Endothelial cell (in vitro differentiated cells): ENCODE results near the gene SLC38A6. TPM values are rescaled to one million over a fixed set of nuclear protein-coding genes. Genes with fewer than 3 reads are reported as not detected.
A peak's percentile ranks its signal among the peaks of the same experiment; 100 is the strongest.

Experiments
- DNase-seq: peaks from one replicate; pipeline ENCODE4 v3.0.0; 2021; ENCODE audit warnings: low spot score
- H3K27ac Mint-ChIP-seq: one replicate; pipeline ENCODE4 v1.8.0; 2021; ENCODE audit warnings: mixed read lengths, inconsistent platforms; ENCODE audit not compliant: unreplicated experiment
- H3K27me3 Mint-ChIP-seq: one replicate; pipeline ENCODE4 v1.8.0; 2021; ENCODE audit warnings: mild to moderate bottlenecking, moderate library complexity, mixed read lengths, inconsistent platforms; ENCODE audit not compliant: unreplicated experiment
- H3K36me3 Mint-ChIP-seq: one replicate; pipeline ENCODE4 v1.8.0; 2021; ENCODE audit warnings: mild to moderate bottlenecking, low read depth, mixed read lengths, inconsistent platforms; ENCODE audit not compliant: unreplicated experiment
- H3K4me1 Mint-ChIP-seq: one replicate; pipeline ENCODE4 v1.8.0; 2021; ENCODE audit warnings: mild to moderate bottlenecking, mixed read lengths, inconsistent platforms; ENCODE audit not compliant: unreplicated experiment
- H3K4me3 Mint-ChIP-seq: one replicate; pipeline ENCODE4 v1.8.0; 2021; ENCODE audit warnings: mild to moderate bottlenecking, mixed read lengths, inconsistent platforms; ENCODE audit not compliant: unreplicated experiment
- H3K9me3 Mint-ChIP-seq: one replicate; pipeline ENCODE4 v1.8.0; 2021; ENCODE audit warnings: mixed read lengths, inconsistent platforms; ENCODE audit not compliant: unreplicated experiment
- CTCF ChIP-seq: fragments of 200-600 bp; sonication (generic); IDR thresholded peaks from one replicate; pipeline ENCODE4 v1.5.0; 2021; ENCODE audit warnings: antibody characterized with exemption; ENCODE audit not compliant: unreplicated experiment
- total RNA-seq: library from RNA; stranded (reverse); fragmentation: NEBNext Ultra II Directional; extraction: Animal tissue kit (Norgen Biotek cat#: 25700); gene quantifications from one replicate; pipeline ENCODE4 v1.2.1, GENCODE V29; 2021; ENCODE audit not compliant: unreplicated experiment

SLC38A6 gene
- total RNA-seq, 1 donor from 2014 or later = 10.1 TPM

GRCh38 chr14:61003571-61003970, 22.5 kb downstream of the SLC38A6 start:
- Mint-ChIP-seq H3K36me3 (no peaks in the 10 kb centered on the region), H3K4me3 (no peak overlapping the region), H3K27me3 (no peaks in the 10 kb centered on the region), H3K9me3 (no peaks in the 10 kb centered on the region), H3K27ac (no peak overlapping the region), H3K4me1 (no peaks in the 10 kb centered on the region)
- no peak for DNase-seq
- TF ChIP-seq CTCF = no peak

GRCh38 chr14:61019537-61019936, 38.5 kb downstream of the SLC38A6 start:
- Mint-ChIP-seq H3K36me3 (peaks cover 8% of the 10 kb centered on the region), H3K9me3 (no peaks in the 10 kb centered on the region), H3K4me1 (no peaks in the 10 kb centered on the region), H3K27me3 (no peaks in the 10 kb centered on the region), H3K27ac (no peak overlapping the region), H3K4me3 (no peak overlapping the region)
- no peak for DNase-seq
- no peak for TF ChIP-seq CTCF

- TF ChIP-seq CTCF = peak; percentile 88
- Mint-ChIP-seq H3K27me3 (no peaks in the 10 kb centered on the region), H3K36me3 (no peaks in the 10 kb centered on the region), H3K9me3 (no peaks in the 10 kb centered on the region), H3K4me1 (no peaks in the 10 kb centered on the region), H3K4me3 (no peak overlapping the region), H3K27ac (no peak overlapping the region)
- DNase-seq = peak; percentile 54
Measured at GRCh38 chr14:61025251-61026223, 44.5 kb downstream of the SLC38A6 start.

- DNase-seq = no peak
- Mint-ChIP-seq H3K4me1 (no peaks in the 10 kb centered on the region), H3K27me3 (no peaks in the 10 kb centered on the region), H3K36me3 (no peaks in the 10 kb centered on the region), H3K4me3 (no peak overlapping the region), H3K9me3 (no peaks in the 10 kb centered on the region), H3K27ac (no peak overlapping the region)
- TF ChIP-seq CTCF = no peak
Measured at GRCh38 chr14:61026526-61026925, 45.5 kb downstream of the SLC38A6 start.

- Mint-ChIP-seq H3K27ac (no peak overlapping the region), H3K4me3 (no peak overlapping the region), H3K4me1 (no peaks in the 10 kb centered on the region), H3K36me3 (no peaks in the 10 kb centered on the region), H3K9me3 (no peaks in the 10 kb centered on the region), H3K27me3 (no peaks in the 10 kb centered on the region)
- DNase-seq = no peak
- no peak for TF ChIP-seq CTCF
Measured at GRCh38 chr14:61031026-61031425, 50.0 kb downstream of the SLC38A6 start.
